HCT116 (cell line): ENCODE measurements around the gene SPDYE4. TPM values are rescaled to one million over a fixed set of nuclear protein-coding genes. Genes with fewer than 3 reads are reported as not detected.

Experiments used
- ATAC-seq: fragments of 200-7000 bp; cut with Tn5 transposase; 2 replicates; pipeline ENCODE4 v1.9.1; 2020; ENCODE audit warnings: mild to moderate bottlenecking, moderate library complexity
- BruUV-seq: library from RNA; stranded (reverse); fragments of 400-500 nt; replicated peaks from 2 replicates; lab custom pipeline; 2021; lab: Mats Ljungman, UMichigan
- CTCF ChIA-PET: fragments of 300-600 bp; sonication (Branson Sonifier 250); formaldehyde crosslinking; loops from one replicate; lab custom pipeline; 2021; ENCODE audit warnings: antibody characterized with exemption; lab: Charles Lee
- POLR2A ChIA-PET: fragments of 300-600, 350-600 bp; sonication (Branson Sonifier 250); formaldehyde crosslinking; loops from one replicate; lab custom pipeline; 2021; ENCODE audit warnings: antibody characterized with exemption; lab: Charles Lee
- RAD21 ChIA-PET, 2 experiments: fragments of 300-600 bp; sonication (Branson Sonifier 250); formaldehyde crosslinking; loops; one replicate each; lab custom pipeline; 2023; ENCODE audit warnings: low total read pairs in 2 of 2; ENCODE audit not compliant: uncharacterized antibody in 2 of 2, unreplicated experiment in 2 of 2, low non-redundant PET in 1 of 2; lab: Charles Lee
- DNase-seq: peaks from one replicate; pipeline ENCODE4 v3.0.0-alpha.2; 2010; ENCODE audit warnings: low read depth, low spot score
- H2AFZ ChIP-seq: fragments of 200-600 bp; shearing (Covaris generic), sonication (generic); 2 replicates; pipeline ENCODE4 v1.6.1; 2017; ENCODE audit warnings: low read depth, mixed run types, mixed read lengths, antibody characterized with exemption, low read length; ENCODE audit not compliant: poor library complexity, severe bottlenecking
- H3K27ac ChIP-seq: 2 replicates; pipeline ENCODE4 v1.5.1; 2012; ENCODE audit warnings: low read depth, low read length
- H3K27me3 ChIP-seq: fragments of 200-600 bp; sonication (generic); 2 replicates; pipeline ENCODE4 v1.6.1; 2016; ENCODE audit warnings: mixed run types, low read length, mixed read lengths; ENCODE audit not compliant: insufficient read depth
- H3K36me3 ChIP-seq, 2 experiments: fragments of 200-500 bp in 1 of 2; fragments of 200-600 bp in 1 of 2; sonication (Bioruptor generic) in 1 of 2; sonication (generic) in 1 of 2; 2 replicates each; pipeline versions ENCODE4 v1.5.1 to v1.6.1; 2014 to 2016; ENCODE audit warnings: low read length in 2 of 2, inconsistent platforms in 1 of 2, mixed read lengths in 1 of 2, mixed run types in 1 of 2; ENCODE audit not compliant: insufficient read depth in 2 of 2, control insufficient read depth in 1 of 2
- H3K4me1 ChIP-seq, 2 experiments: fragments of 200-600 bp in 1 of 2; sonication (generic) in 1 of 2; 2 replicates each; pipeline versions ENCODE4 v1.5.1 to v1.6.1; 2012 to 2017; ENCODE audit warnings: low read length in 2 of 2, inconsistent platforms in 1 of 2, mild to moderate bottlenecking in 1 of 2, mixed read lengths in 1 of 2, mixed run types in 1 of 2, moderate library complexity in 1 of 2; ENCODE audit not compliant: insufficient read depth in 2 of 2, control insufficient read depth in 1 of 2
- H3K4me2 ChIP-seq: fragments of 200-600 bp; sonication (generic); 2 replicates; pipeline ENCODE4 v1.6.1; 2017; ENCODE audit warnings: mixed run types, low read length, mixed read lengths
- H3K4me3 ChIP-seq, 2 experiments: fragments of 200-600 bp in 1 of 2; sonication (generic) in 1 of 2; replicated peaks in 1 of 2; 2 replicates each; pipeline ENCODE4 v1.5.1; 2011 to 2016; ENCODE audit warnings: low read length in 2 of 2, control low read depth in 1 of 2, low read depth in 1 of 2, mild to moderate bottlenecking in 1 of 2, mixed read lengths in 1 of 2, mixed run types in 1 of 2
- H3K79me2 ChIP-seq: fragments of 200-600 bp; sonication (generic); 2 replicates; pipeline ENCODE4 v1.6.1; 2017; ENCODE audit warnings: mild to moderate bottlenecking, mixed run types, low read length, moderate library complexity, mixed read lengths; ENCODE audit not compliant: insufficient read depth
- H3K9ac ChIP-seq: fragments of 200-600 bp; sonication (generic); 2 replicates; pipeline ENCODE4 v1.6.1; 2016; ENCODE audit warnings: low read length, mixed read lengths
- H3K9me2 ChIP-seq: fragments of 200-600 bp; sonication (generic), shearing (Covaris generic); 2 replicates; pipeline ENCODE4 v1.6.1; 2017; ENCODE audit warnings: mixed run types, mild to moderate bottlenecking, moderate library complexity; ENCODE audit not compliant: insufficient read depth
- H3K9me3 ChIP-seq, 2 experiments: fragments of 200-500 bp in 1 of 2; fragments of 200-600 bp in 1 of 2; sonication (Bioruptor generic) in 1 of 2; sonication (generic) in 1 of 2; 2 replicates each; pipeline ENCODE4 v1.6.1; 2014 to 2017; ENCODE audit warnings: low read length in 2 of 2, mixed read lengths in 2 of 2, inconsistent platforms in 1 of 2, low read depth in 1 of 2, mild to moderate bottlenecking in 1 of 2, mixed run types in 1 of 2, moderate library complexity in 1 of 2; ENCODE audit not compliant: control insufficient read depth in 1 of 2, insufficient read depth in 1 of 2
- H4K20me1 ChIP-seq: fragments of 200-600 bp; sonication (generic), shearing (Covaris generic); 2 replicates; pipeline ENCODE4 v1.6.1; 2017; ENCODE audit warnings: mixed run types, mild to moderate bottlenecking, moderate library complexity; ENCODE audit not compliant: insufficient read depth
- CBX3 ChIP-seq: IDR thresholded peaks from 2 replicates; pipeline ENCODE4 v1.6.1; 2012; ENCODE audit warnings: low read depth
- CEBPB ChIP-seq: IDR thresholded peaks from 2 replicates; pipeline ENCODE4 v1.6.1; 2012; ENCODE audit warnings: low read depth
- EGR1 ChIP-seq: IDR thresholded peaks from 2 replicates; pipeline ENCODE4 v1.6.1; 2012; ENCODE audit warnings: low read depth
- ELF1 ChIP-seq: IDR thresholded peaks from 2 replicates; pipeline ENCODE4 v1.6.1; 2012; ENCODE audit warnings: low read depth, borderline replicate concordance
- FOSL1 ChIP-seq: IDR thresholded peaks from 2 replicates; pipeline ENCODE4 v1.6.1; 2012; ENCODE audit warnings: low read depth
- POLR2AphosphoS5 ChIP-seq: IDR thresholded peaks from 2 replicates; pipeline ENCODE4 v1.6.1; 2011; ENCODE audit warnings: mild to moderate bottlenecking, low read depth, low read length, moderate library complexity
- RAD21 ChIP-seq: IDR thresholded peaks from 2 replicates; pipeline ENCODE4 v1.6.1; 2012; ENCODE audit warnings: low read depth, mild to moderate bottlenecking
- SIN3A ChIP-seq: IDR thresholded peaks from 2 replicates; pipeline ENCODE4 v1.6.1; 2012; ENCODE audit warnings: low read depth
- SP1 ChIP-seq: IDR thresholded peaks from 2 replicates; pipeline ENCODE4 v1.6.1; 2012; ENCODE audit warnings: low read depth
- SRF ChIP-seq: IDR thresholded peaks from 2 replicates; pipeline ENCODE4 v1.6.1; 2012; ENCODE audit warnings: low read depth
- TCF7L2 ChIP-seq: IDR thresholded peaks from 2 replicates; pipeline ENCODE4 v1.7.0; 2011; ENCODE audit warnings: borderline replicate concordance, inconsistent platforms; ENCODE audit not compliant: insufficient read depth, insufficient read length; ENCODE audit errors: extremely low read depth
- ZFX ChIP-seq: fragments of 450-650 bp; IDR thresholded peaks from 2 replicates; pipeline ENCODE4 v1.6.1; 2017
- ZNF274 ChIP-seq: fragments of 200-500 bp; sonication (Bioruptor generic); IDR thresholded peaks from 2 replicates; pipeline ENCODE4 v1.6.1; 2014; ENCODE audit warnings: mild to moderate bottlenecking, low read depth, low read length, inconsistent platforms
- intact Hi-C: fragments of 100-400 bp; cut with micrococcal nuclease; formaldehyde crosslinking; loops from 2 replicates; pipeline ENCODE4 v1.10.0; 2022
- total RNA-seq: library from RNA; stranded (reverse); gene quantifications from one replicate; pipeline ENCODE4 v1.2.1, GENCODE V29; 2021; ENCODE audit not compliant: unreplicated experiment
- TF ChIP-seq, protein P1 (sequence below), 3 experiments: fragments of 200-600 bp in 1 of 3; sonication (generic) in 1 of 3; IDR thresholded peaks in 2 of 3; conservative IDR thresholded peaks in 1 of 3; 2 replicates each; pipeline ENCODE4 v1.5.1; 2012 to 2017; ENCODE audit warnings: low read depth in 2 of 3, low read length in 2 of 3, antibody characterized with exemption in 1 of 3, borderline replicate concordance in 1 of 3, control low read depth in 1 of 3, mild to moderate bottlenecking in 1 of 3, mixed read lengths in 1 of 3, mixed run types in 1 of 3, moderate library complexity in 1 of 3; ENCODE audit not compliant: insufficient read depth in 1 of 3
- TF ChIP-seq, protein P2 (sequence below): IDR thresholded peaks from 2 replicates; pipeline ENCODE4 v1.6.1; 2012

SPDYE4 gene
- total RNA-seq, 1 experiment from 2014 or later: not detected

DNA sequence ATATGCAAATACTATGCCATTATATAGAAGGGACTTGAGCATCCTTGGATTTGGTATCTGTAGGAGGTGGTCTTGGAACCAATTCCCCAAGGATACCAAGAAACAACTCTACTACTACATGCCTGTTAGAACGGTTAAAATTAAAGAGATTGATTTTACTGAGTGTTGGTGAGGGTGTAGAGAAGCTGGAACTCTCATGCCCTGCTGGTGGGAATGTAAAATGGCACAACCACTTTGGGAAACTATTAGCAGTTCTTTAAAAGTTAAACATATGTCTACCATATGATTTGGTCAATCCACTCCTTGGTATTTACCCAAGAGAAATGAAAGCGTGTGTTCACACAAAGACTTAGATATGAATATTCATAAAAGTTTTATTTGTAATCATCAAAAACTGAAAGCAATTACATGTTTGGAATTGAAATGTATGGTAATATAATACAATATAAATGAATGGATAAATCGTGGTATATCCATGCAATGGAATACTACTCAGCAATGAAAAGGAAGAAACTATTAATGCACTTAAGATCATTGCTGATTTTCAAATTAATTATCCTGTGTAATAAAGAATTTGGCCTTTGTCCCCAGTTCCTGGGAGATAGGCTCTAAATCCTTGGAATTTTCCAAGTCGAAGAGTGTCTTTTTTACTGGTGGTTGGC, 33.0 kb upstream of the SPDYE4 start:
- peaks cover 6 to 9% of the 10 kb centered on the region in 2 experiments; a peak in 3 of 4 replicates for H3K9me3 ChIP-seq
- no peak overlapping the region for H3K4me3 ChIP-seq
- H3K4me1 ChIP-seq: no peaks in the 10 kb centered on the region
- H3K79me2 ChIP-seq: no peaks in the 10 kb centered on the region
- ATAC-seq (no peak), DNase-seq (no peak)
- RAD21 ChIA-PET: no interaction called here
- H3K36me3 ChIP-seq: no peaks in the 10 kb centered on the region
- H2AFZ ChIP-seq: no peak overlapping the region
- no TSS peak for BruUV-seq
- TF ChIP-seq POLR2AphosphoS5: no peak
- TF ChIP-seq, protein P1, sequence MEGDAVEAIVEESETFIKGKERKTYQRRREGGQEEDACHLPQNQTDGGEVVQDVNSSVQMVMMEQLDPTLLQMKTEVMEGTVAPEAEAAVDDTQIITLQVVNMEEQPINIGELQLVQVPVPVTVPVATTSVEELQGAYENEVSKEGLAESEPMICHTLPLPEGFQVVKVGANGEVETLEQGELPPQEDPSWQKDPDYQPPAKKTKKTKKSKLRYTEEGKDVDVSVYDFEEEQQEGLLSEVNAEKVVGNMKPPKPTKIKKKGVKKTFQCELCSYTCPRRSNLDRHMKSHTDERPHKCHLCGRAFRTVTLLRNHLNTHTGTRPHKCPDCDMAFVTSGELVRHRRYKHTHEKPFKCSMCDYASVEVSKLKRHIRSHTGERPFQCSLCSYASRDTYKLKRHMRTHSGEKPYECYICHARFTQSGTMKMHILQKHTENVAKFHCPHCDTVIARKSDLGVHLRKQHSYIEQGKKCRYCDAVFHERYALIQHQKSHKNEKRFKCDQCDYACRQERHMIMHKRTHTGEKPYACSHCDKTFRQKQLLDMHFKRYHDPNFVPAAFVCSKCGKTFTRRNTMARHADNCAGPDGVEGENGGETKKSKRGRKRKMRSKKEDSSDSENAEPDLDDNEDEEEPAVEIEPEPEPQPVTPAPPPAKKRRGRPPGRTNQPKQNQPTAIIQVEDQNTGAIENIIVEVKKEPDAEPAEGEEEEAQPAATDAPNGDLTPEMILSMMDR (IDR thresholded peaks at IDR 0.05 in 2 of 3, conservative IDR thresholded peaks at IDR 0.05 in 1 of 3; ENCODE audit: borderline replicate concordance in 1 of 3, insufficient read depth in 1 of 3, low read depth in 2 of 3, low read length in 2 of 3): peak in 2 of 3 experiments; percentile 34 to 41; a peak in 3 of 6 replicates
- no peaks in the 10 kb centered on the region for H3K9me2 ChIP-seq
- intact Hi-C loops: no loop called here
- no peak overlapping the region for H3K4me2 ChIP-seq
- H4K20me1 ChIP-seq: no peaks in the 10 kb centered on the region
- CTCF ChIA-PET: no interaction called here
- no peak overlapping the region for H3K27ac ChIP-seq
- no peaks in the 10 kb centered on the region for H3K27me3 ChIP-seq
- POLR2A ChIA-PET: no interaction called here
- no peak overlapping the region for H3K9ac ChIP-seq

DNA sequence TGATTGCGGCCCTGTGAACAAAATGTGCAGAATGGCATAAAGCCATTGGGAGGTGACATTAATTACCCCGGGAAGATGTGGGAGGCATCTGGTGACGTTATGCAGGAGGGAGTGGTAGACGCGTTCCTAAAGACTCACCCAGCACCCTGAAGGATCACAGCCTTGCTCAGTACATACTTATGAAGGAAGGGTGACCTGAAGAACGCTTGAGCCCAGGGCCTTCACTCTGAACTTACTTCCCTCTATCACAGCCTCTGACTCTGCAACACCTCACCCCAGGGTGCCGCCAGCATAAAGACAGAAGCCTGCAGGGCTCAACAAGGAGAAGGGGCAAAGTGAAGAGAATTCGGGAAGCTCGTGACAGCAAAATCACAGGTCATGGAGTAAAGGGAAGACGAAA, 31.4 kb upstream of the SPDYE4 start:
- Histone ChIP-seq H3K27me3 (no peaks in the 10 kb centered on the region), H4K20me1 (no peaks in the 10 kb centered on the region), H3K9me2 (no peaks in the 10 kb centered on the region), H3K36me3 (no peaks in the 10 kb centered on the region), H3K9ac (no peak overlapping the region), H3K27ac (no peak overlapping the region), H2AFZ (no peak overlapping the region), H3K9me3 (peaks cover 6 to 9% of the 10 kb centered on the region in 2 experiments; a peak in 3 of 4 replicates), H3K79me2 (no peaks in the 10 kb centered on the region), H3K4me2 (no peak overlapping the region), H3K4me3 (no peak overlapping the region), H3K4me1 (peaks cover 0 to 3% of the 10 kb centered on the region in 2 experiments; a peak in 1 of 4 replicates)
- DNase-seq (no peak), ATAC-seq (no peak)
- no TSS peak for BruUV-seq
- POLR2A ChIA-PET: interaction anchor here (0.6 kb wide), 1 partner anchor 824 kb away, joined by 3 read pairs; no protein-coding TSS in a partner anchor
- RAD21 ChIA-PET: no interaction called here
- CTCF ChIA-PET: interaction anchor here (0.8 kb wide), 1 partner anchor 406 kb away, joined by 3 read pairs; no protein-coding TSS in a partner anchor
- intact Hi-C loops: loop anchor here (5.0 kb wide), 1 partner anchor 727 kb away; no protein-coding TSS in a partner anchor
- TF ChIP-seq FOSL1: no peak
- TF ChIP-seq, protein P2, sequence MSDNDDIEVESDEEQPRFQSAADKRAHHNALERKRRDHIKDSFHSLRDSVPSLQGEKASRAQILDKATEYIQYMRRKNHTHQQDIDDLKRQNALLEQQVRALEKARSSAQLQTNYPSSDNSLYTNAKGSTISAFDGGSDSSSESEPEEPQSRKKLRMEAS: no peak
- TF ChIP-seq CBX3: no peak
- no peak for TF ChIP-seq CEBPB
- TF ChIP-seq EGR1: no peak
- TF ChIP-seq SRF: no peak
- TF ChIP-seq ZFX: no peak
- no peak for TF ChIP-seq ELF1
- TF ChIP-seq SIN3A: no peak
- no peak for TF ChIP-seq ZNF274
- TF ChIP-seq SP1: no peak
- no peak for TF ChIP-seq TCF7L2
- TF ChIP-seq, protein P1 (IDR thresholded peaks at IDR 0.05 in 2 of 3, conservative IDR thresholded peaks at IDR 0.05 in 1 of 3; ENCODE audit: borderline replicate concordance in 1 of 3, insufficient read depth in 1 of 3, low read depth in 2 of 3, low read length in 2 of 3): no peak
- no peak for TF ChIP-seq RAD21
